Stimulated activated CD4-positive, alpha-beta T cell treated with anti-CD3 and anti-CD28 coated beads, Interleukin-4, amount 100 ng/mL, for 4 hours (primary cell): ENCODE results near the gene PCDH9.
"Not testable (repeated sequence)": the region's sequence is repeated elsewhere in the genome, so short reads cannot be mapped to it uniquely, and the experiment has no call there.

Experiments used
- DNase-seq, 2 experiments: peaks; one replicate each; pipeline ENCODE4 v3.0.0-alpha.2; 2020

PCDH9 gene

DNA sequence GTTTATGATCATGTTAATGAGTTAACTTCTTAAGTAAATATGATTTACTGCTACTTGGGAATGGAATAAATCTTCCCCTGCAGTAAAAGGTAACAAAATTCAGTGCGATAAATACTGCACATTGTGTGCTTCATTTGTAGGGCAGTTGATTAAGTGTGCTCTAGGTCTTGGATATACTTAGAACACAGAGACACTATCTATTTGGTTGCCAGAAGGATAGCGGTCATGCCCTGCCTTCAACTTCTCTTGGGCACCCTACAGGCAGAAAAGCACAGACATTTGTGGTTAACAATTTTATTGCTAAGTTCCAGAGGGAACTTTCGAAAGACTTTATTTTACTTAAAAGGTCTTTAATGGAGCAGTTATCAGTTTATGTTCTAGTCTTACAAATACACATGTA lies 605.8 kb downstream of the PCDH9 start:
- DNase-seq = no peak

DNA sequence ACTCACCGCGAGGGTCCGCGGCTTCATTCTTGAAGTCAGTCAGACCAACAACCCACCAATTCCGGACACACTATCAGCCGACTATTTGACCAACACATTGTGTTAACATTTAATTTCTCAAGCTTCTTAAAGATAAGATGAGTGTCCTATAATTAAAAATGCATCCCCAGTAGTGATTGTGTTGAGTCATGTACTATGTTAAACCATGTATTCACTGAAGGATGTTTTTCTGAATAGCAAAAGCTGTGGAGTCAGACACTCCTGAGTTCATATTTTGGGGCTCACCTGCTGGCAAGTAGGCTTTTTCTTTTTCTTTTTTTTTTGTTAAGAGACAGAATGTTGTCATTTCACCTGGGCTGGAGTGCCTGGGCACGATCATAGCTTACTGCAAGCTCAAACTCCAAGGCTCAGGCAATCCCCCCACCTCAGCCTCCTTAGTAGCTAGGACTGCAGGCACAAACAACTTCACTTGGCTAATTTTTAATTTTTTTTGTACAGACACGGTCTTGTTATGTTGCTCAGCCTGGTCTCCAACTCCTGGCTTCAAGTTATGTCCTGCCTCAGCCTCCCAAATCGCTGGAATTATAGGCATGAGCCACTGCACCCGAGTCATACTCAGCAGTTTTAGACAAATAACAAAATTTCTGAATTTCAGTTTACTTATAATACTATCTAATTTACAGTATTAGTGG lies 606.9 kb downstream of the PCDH9 start:
- no peak for DNase-seq

DNA sequence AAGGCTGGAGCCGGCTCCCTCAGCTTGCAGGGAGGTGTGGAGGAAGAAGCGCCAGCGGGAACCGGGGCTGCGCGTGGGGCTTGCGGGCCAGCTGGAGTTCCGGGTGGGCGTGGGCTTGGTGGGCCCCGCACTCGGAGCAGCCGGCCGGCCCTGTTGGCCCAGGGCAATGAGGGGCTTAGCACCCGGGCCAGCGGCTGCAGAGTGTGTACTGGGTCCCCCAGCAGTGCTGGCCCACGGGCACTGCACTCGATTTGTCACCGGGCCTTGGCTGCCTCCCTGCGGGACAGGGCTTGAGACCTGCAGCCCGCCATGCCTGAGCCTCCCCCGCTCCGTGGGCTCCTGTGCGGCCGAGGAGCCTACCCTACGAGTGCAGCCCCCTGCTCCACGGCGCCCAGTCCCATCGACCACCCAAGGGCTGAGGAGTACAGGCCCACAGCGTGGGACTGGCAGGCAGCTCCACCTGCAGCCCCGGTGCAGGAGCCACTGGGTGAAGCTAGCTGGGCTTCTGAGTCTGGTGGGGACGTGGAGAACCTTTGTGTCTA lies 608.2 kb downstream of the PCDH9 start:
- DNase-seq = not testable (repeated sequence)

DNA sequence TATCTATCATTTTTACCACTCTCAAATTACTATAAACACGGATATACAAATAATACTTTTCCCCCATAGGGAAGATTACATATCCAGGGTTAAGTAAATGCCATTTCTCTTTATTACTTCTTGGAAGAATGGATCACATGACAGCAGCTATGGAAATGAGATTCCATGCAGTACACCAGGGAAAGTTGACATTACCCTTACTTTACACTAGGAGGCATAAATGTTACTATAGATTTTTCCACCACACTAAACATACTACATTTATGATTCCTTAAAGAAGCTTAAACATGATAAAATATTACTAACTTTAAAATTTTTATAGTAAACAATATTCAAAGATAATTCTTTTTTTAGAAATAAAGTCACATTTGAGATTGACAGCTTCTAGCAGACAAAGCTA lies 611.4 kb downstream of the PCDH9 start:
- no peak for DNase-seq

DNA sequence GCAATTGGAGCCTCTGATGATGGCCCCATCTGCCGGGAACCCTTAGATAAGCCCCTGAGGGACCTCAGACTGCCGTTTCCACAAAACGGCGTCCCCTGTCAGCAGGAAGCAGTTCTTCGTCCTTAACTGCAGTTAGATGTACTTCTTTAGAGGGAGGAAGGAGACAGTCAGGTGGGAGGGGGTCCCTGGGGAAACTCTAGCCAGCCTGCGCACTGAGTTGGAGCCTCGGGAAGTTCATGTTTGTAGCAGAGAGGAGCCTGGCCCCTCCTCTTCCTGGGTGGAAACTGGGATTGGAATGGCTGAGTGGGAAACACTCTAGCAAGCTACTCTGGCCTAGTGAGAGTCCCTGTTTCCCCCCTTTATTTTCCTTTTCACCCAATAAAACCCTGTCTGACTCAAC lies 612.4 kb downstream of the PCDH9 start:
- no peak for DNase-seq

DNA sequence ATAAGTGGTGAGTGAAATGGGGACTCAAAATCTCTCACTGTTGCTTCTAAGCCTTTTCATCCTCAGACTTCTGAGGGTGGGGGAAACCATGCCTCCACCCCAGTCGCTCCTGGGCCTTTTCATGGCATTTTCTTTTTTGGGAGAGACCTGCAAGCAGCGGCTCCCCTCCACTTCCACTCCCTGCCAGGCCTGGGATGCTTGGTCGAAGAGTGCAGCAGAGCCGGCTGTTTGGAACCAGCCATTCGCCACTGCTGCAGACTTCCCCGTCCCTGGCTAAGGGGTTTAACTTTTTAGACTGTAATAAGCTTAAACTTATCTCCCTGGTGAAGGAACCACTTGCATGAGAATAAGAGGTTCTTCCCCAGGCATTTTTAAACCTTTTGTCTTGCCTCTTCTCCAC lies 617.2 kb downstream of the PCDH9 start:
- DNase-seq = no peak

DNA sequence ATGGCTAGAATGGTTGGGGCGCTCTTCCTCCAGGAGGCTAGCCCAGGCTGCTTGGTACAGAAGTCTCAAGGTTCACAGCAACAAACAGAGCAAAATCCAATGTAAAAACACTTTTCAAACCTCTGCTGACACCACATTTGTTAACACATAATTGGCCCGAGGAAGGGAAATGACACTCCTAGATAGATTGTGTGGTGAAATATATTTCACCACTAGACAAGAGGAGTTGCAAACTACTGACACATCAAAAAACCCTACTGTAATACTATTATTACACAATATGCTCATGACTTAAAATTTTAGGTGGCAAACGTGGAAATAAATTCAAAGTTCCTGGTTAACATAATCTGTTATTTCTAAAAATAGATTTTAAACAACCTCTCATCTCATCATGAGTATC lies 643.6 kb downstream of the PCDH9 start:
- no peak for DNase-seq

DNA sequence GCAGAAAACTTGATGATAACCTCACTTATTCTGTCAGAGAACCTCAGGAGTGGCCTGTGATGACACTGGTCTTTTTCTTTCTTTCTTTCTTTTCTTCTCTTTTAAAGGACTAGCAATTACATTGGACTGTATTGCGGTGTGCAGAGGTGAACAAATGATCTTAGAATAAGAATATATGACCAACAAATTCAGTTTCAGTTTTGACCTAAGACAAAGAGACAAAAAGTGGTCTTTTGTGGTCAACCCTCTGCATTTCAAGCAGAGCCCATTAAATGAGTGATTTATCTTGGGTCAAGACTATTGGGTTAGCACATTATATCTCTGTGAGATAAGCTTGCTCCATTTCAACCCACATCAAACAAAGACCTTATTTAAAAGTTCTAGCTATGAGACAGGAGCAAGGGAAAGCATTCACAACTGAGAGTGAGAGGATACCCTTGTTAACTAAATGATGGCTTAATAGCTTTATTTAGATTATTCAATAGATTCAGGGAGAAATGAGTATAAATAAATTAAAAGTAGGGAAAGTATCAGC lies 644.4 kb downstream of the PCDH9 start:
- no peak for DNase-seq

DNA sequence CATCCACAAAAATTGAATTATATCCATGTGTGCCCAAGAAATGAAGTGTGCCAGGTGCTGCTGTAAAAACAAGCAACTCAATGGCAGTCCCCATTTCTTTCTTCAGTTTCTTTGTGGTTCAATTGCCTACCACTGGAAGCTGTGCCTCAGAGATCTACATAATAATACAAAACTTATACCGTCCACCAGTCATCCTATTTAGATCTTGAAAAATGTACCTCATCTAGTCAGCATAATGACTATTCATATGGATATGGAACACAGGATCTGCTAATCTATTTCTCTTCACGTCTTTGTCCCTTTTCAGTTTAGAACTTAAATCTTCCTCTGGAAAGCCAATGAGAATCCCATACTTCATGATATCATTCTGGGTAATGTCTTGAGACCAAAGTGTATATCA lies 648.5 kb downstream of the PCDH9 start:
- no peak for DNase-seq

DNA sequence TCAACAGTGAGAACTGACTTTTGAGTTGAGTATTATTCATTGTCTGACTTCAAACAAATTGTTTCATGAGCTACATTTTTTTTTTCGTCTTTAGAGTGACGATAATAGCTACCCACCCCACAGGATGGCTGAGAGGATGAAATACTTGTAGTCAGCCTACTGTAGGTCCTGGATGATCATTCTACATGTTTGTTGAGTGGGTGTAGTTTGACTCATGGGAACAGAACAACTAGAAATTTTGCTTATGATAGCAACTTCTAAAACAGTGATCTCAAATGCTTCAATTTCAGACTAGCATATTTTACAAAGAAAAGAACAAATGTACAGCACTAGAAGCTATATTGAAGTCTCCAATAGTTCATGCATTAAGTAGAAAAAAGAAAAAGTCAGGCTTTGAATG lies 651.8 kb downstream of the PCDH9 start:
- no peak for DNase-seq

DNA sequence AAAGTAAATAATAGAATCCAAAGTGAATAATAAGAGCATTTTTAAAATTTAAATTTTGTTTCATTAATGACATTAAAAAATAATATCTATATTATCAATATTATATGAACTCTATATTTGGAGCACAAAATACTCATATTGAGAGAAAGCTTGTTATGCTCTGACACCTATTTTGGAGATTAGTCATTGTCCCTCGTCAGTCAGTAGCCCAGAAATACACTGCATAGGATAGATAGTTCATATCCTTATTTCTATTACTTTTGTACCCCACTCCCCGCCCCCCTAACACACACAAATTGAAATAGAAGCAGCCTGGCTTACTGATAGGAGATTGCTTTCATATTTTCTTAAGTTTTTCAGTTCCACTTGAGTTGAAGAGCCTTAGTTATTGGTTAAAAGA lies 652.8 kb downstream of the PCDH9 start:
- no peak for DNase-seq

DNA sequence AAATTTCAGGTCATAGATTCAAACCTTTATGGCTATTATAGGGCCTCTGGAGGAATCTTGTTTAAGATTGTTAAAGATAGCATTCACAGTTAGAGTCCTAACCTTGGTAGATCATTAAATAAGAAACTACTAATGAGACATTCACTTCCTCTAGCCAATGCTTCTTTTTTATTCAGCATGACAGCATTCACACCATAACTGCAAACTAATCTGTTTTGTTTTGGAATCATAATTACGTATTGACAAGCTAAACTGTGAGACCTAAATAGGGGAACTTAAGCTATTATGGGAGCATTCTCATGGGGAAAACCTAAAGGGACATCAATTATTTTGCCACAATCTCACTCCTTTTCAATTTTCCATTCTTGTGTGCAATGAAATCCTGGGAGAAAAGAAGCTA lies 653.8 kb downstream of the PCDH9 start:
- DNase-seq = no peak

DNA sequence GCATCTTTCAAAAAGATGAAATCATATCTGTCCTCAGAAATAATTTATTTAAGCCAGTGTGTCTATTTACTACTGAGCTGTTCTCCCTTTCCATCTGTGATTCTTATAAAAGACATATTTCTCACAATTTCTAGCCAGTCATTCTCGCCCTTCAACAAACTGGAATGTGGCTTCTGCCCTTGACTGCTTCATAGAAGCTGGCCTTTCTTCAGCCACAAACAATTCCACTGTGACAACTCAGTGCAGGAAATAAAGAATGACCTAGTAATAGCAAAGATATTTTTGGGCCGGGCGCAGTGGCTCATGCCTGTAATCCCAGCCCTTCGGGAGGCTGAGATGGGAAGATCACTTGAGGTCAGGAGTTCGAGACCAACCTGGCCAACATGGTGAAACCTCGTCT lies 655.5 kb downstream of the PCDH9 start:
- DNase-seq = no peak

DNA sequence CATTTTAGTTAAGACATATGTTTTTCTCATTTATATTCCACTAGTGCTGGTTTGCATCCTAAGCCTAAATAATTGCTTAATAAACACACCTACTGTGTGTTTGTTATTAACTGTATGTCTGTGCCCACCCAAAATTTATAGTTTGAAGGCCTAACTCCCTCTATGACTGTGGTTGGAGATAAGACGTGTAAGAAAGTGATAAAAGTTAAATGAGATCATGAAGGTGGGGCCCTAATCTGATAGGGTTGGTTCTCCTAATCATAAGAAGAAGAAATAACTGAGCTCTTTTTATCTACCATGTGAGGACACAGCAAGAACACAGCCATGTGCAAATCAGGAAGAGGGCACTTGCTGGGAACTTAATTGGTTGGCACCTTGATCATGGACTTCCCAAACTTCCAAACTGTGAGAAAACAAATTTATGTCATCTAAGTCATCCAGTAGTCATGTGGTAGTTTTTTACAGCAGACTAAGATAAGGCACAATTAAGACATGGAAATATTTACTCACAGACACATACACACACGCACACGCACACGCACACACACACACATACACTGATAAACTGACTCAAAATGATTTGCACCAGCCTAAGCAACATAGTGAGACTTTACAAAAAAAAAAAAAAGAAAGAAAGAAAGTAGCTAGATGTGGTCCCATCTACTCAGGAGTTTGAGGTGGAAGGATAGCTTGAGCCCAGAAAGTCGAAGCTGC lies 662.1 kb downstream of the PCDH9 start:
- DNase-seq = no peak

DNA sequence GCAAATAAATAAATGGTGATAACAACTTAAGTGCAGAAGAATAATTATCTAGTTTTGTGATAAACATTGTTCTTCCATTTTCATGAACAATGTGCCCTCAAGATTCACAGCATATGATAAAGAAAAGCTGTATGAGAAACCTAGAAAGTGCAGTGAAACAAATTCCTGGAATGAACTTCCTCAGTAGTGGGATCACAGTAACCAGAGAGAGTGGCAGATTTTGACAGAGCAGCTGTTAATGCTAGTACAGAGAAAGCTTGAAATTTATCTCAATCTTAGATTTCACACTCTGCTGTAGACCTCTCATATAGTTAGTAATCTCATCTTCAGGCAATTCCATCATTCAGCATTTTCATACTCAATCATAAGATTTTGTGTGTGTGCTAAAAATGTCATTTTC lies 664.9 kb downstream of the PCDH9 start:
- DNase-seq = no peak

DNA sequence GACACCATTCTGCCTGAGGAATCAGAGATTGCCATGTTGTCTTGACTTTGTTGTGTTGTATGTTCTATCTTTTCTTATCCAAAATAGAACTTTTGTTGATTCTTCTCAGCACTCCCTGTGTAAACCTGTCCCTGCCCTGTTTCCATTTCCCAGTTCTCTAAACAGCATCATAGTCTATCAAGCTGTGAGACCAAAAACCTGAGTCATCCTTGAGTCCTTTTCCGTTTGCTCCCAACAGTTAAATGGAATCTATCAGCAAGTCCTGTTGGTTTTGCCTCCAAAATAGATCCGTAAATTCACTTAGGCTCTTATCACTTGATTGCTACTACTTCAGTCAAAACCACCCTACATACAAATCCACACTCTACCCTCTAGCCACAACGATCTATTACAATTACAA lies 667.1 kb downstream of the PCDH9 start:
- no peak for DNase-seq

DNA sequence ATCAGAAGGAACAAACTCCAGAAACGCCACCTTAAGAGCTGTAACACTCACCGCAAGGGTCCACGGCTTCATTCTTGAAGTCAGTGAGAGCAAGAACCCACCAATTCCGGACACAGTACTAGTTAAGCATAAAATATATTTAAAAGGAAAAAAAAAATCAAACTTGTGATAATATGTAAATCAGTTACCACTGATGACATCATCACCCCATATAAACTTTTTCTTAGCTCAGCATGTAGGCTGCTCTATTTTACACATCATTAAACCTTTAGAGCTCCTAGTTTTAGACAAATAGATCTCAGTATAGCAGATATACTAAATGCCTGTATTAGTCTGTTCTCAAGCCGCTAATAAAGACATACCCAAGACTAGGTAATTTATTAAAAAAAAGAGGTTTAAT lies 668.1 kb downstream of the PCDH9 start:
- no peak for DNase-seq

DNA sequence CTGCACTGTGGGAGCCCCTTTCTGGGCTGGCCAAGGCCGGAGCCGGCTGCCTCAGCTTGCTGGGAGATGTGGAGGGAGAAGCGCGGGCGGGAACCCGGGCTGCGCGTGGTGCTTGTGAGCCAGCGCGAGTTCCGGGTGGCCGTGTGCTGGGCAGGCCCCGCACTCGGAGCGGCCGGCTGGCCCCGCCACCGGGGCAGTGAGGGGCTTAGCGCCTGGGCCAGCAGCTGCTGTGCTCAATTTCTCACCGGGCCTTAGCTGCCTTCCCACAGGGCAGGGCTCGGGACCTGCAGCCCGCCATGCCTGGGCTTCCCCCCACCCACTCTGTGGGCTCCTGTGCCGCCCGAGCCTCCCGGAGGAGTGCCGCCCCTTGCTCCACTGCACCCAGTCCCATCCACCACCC lies 669.1 kb downstream of the PCDH9 start:
- no peak for DNase-seq

DNA sequence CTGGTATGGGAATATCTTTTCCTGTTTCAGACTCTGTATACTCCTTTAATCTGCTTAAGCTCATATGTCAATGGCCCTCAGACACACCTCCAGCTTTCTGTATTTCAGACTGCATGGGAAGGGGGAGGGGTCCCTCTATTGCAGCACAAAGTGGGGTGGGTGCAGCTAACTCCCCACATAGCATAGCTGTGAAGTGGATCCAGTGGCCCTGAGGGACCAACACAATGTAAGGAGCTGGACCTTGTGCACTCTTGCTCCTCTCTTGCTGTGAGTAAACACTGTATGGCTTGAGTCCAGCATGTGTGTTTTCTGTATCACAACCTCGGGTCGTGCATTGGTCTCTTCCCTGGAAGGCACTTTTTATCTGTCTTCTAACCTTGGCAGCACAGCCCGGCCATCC lies 669.9 kb downstream of the PCDH9 start:
- no peak for DNase-seq

DNA sequence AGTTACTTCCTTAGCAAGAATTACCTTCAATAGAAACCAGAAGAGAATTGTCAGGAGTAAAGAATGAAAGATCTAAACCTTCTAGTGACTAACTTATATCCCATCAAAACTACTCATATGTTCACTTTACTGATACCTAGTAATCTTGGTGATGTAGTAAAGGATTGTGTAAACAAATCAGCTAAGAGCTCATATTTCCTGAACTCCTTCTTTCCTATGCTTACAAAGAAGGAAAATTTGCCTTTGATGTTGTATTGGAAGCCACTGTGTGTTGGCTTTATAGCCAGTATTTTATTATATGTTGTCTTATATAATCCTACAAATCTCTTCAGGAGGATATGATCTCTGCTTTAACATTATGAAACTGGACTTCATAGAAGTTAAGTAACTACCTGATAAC lies 671.0 kb downstream of the PCDH9 start:
- no peak for DNase-seq

DNA sequence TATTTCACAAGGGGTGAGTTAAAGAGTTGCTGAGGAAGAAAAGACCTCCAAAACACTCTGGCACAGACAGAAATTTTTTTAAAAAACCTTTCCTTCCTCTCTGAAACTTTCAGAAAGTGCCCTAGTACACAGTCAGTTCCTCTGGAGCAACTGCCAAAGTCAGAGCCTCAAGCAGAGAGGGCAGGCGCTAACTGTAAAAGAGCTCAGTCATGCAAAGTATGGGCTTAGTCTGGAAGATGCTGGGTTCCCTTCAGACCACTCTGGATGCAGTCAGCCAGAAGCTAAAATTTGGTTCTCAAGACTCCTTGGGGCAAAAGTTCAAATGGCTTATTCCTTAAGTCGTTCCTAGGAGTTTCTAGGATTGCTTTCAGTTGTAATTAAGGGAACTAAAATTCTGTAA lies 671.6 kb downstream of the PCDH9 start:
- no peak for DNase-seq

DNA sequence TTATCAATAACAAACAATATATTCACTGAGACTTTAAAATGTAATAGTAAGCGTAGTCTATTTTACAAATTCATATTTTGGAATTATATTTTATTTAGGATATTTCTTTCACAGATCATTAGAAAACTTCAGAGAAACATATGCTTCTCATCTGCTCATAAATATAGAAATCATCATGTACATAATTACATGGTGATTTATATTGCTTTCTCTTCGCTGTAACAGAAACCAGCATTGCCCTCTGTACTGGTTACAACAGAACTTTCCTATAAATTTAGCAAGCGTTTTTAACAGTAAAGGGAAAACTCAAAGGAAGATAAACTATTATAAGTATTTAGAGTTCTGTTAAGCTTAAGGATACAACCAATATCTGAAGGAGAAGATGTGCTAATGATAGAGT lies 672.8 kb downstream of the PCDH9 start:
- DNase-seq = no peak

DNA sequence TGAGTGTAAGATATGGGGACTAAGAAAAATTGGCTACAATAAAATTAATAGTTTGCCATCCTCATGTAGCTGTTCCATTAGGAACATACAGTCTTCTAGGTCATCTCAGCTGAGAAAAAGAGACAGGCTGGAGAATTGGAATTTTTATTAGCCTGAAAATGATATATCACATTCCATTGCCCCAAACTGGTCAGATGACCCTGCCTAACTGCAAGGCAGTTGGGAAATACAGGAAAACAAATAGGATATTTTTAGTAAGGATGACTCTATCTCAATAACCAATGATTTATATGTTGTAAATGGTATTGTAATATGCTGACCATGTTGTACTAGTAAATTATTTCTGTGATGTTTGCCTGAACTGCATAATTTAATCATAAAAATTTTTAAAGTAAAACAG lies 673.8 kb downstream of the PCDH9 start:
- no peak for DNase-seq

DNA sequence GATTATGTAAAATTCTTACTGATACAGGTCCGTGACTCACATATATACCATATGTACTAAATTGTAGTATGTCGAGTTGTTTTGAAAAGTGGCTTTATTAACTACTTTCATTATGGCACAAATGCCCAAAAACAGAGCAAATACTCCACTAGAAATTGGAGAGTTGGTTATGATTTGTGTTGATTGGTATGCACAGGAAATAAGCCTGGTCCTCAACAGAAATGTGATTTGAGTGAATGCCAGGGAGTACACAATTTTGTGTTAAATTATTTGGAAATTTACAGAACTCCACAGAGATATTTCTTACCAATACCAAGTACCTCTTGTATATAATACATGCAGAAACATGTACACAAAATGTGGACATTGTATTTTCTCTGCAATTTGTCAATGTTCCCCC lies 676.7 kb downstream of the PCDH9 start:
- DNase-seq = no peak

DNA sequence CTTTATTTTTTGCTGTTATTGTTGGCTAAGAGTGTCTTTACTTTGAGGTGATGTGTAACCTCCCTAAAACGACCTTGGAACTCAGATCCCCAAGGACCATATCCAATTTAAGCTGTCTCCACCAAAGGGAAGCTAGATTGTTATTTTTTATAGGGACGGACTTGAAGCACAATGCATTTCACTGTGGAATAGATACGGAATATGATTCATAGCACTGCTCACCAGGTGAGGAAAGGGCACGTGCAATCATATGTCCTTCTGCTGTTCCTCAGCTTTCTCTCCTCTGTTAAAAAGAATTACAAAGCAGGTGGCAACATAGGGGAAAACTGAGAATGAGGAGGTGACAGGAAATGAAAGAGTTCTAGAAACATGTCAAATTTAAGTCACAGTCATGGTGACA lies 679.0 kb downstream of the PCDH9 start:
- DNase-seq = no peak
